ENCODE measurements around the gene NANOS2.
"Not testable (repeated sequence)": the region's sequence is repeated elsewhere in the genome, so short reads cannot be mapped to it uniquely, and the experiment has no call there.

NANOS2 gene

GRCh38 chr19:45873219-45873772 is 41.3 kb downstream of the NANOS2 start:
- DNase-seq: no peak

- DNase-seq: no peak
Observed at GRCh38 chr19:45872095-45872919, 42.3 kb downstream of the NANOS2 start.

- no peak for DNase-seq
Observed at GRCh38 chr19:45870798-45871197, 43.8 kb downstream of the NANOS2 start.

- not testable (repeated sequence) for DNase-seq
Observed at GRCh38 chr19:45867241-45867640, 47.3 kb downstream of the NANOS2 start.

- DNase-seq: no peak
Observed at GRCh38 chr19:45866400-45867176, 48.0 kb downstream of the NANOS2 start.

DNA sequence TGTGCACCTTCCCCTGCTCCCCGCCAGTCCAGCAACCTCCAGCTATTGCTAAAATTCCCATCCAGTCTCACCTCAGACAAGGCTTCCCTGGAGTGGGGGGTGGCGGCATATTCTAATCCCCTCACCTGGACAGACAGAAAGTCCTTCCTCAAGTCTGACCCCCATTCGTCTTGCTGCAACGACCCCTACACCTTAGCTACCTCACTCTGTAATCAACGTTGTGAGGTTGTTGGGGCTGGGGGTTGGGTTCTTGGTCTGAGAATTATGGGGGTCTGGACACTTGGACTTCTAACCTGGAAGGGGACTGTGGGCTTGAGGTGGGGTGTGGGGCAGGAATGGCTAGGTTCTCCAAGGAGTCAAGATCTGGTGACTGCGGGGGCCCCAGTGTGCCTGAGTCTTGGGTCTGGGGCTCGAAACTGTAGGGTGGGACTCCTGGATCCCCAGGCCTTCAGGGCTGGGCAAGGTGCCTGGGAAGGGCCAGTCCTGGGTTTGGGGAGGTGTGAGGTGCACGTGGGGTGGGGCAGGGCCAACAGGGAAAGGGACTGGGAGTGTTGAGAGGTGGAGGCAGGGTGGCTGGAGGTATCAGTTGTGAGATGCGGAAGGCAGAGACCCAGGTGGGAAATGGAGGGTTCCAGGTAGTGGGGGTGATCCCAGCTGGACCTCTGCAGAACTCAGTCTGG is 49.2 kb downstream of the NANOS2 start:
- no peak for DNase-seq

DNA sequence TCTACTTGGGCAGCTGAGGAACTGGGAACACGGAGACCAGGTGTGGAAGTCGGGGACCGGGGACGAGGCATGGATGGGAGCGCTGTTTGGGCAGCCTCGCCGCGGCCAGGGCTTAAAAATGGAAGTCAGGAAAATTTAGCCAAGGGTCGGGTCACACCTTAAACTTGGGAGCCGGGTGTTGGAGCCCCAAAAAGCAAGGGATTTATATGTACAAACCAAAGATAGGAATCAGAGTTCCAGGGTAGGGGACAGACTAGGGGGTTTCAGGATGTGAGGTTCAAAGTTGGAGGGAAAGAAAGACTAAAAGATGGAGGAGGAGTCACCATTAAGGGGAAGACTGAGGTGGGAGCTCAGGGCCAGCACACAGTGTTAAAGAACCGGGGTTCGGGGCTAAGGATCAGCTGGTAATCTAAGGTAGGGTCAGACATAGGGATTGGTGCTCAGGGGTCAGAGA is 49.9 kb downstream of the NANOS2 start:
- DNase-seq: no peak

DNA sequence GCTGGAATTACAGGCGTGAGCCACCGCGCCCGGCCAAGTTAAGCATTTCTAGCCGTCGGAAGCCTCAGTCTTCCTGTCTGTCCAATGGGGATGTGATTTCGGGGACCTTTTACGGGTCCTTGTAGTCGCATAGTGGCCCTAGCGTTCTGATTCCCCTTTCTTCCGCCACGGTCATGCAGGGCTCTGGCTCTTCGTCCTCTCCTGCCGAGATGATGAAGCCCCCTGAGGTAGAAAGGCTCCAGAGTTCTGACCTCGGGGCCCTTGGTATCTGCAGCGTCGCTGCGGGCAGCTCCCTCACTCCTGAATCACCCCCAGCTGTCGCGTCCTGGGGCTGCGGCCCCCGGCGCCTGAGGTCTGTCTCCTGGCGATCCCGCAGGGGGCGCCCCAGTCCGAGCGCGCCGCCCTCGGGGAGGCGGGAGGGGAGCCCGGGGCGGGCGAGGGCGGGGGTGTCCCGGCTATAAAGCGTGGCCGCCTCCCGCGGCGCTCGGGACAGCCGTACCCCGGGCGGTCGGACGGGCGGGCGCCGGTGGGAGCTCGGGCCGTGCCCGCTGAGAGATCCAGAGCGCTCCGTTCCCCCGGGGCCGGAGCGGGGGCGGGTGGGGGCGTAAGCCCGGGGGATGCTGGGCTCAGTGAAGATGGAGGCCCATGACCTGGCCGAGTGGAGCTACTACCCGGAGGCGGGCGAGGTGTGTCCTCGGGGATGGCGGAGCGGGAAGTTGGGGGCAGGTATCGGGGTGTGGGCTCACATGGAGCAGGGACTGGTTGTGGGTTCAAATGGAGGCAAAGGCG is 50.5 kb downstream of the NANOS2 start, which contains the start of gene FOXA3:
Gene FOXA3, plus strand, starts transcription at position 487 of the 789 bp plus-strand sequence. Its CDS starts 131 bp downstream, at position 618.
- peak in 3 of 4 experiments; percentile 19 to 27 (median 20) for DNase-seq

DNA sequence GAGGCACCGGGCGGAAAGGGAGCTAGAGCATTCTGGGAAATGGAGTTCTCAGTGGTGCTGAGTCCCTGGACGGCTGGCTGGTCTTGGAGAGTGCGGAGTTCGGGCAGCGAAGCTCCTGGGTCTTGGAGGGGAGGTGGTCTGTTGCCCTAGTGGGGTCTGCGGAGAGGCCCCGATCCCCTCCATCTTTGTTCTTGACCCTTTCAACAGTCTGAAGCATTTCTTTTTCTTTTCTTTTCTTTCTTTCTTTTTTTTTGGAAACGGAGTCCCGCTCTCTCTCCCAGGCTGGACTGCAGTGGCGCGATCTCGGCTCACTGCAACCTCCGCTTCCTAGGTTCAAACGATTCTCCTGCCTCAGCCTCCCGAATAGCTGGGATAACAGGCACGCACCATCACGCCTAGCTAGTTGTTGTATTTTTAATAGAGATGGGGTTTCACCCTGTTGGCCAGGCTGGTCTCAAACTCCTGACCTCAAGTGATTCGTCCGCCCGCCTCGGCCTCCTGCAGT is 51.2 kb downstream of the NANOS2 start:
- DNase-seq: no peak
